DOHH2 (cell line): ENCODE results near the gene ELMOD2.

Experiments
- H3F3A ChIP-seq: fragments of 200-600 bp; sonication (generic), shearing (Covaris generic); 2 replicates; pipeline ENCODE4 v1.6.0; 2016; ENCODE audit warnings: antibody characterized with exemption, mild to moderate bottlenecking; ENCODE audit not compliant: control insufficient read depth, insufficient read depth
- H3K27ac ChIP-seq: fragments of 200-600 bp; sonication (generic); 2 replicates; pipeline ENCODE4 v1.5.1; 2014; ENCODE audit warnings: low read depth, mild to moderate bottlenecking, low read length, moderate library complexity
- H3K27me3 ChIP-seq: fragments of 200-600 bp; sonication (generic); 2 replicates; pipeline ENCODE4 v1.6.1; 2014; ENCODE audit warnings: mild to moderate bottlenecking, low read length, mixed read lengths; ENCODE audit not compliant: control insufficient read depth
- H3K36me3 ChIP-seq: fragments of 200-600 bp; sonication (generic); 2 replicates; pipeline ENCODE4 v1.6.1; 2014; ENCODE audit warnings: mild to moderate bottlenecking, low read length, moderate library complexity, mixed read lengths; ENCODE audit not compliant: control insufficient read depth
- H3K4me1 ChIP-seq: fragments of 200-600 bp; sonication (generic); 2 replicates; pipeline ENCODE4 v1.6.1; 2014; ENCODE audit warnings: mild to moderate bottlenecking, low read length, mixed read lengths; ENCODE audit not compliant: control insufficient read depth
- H3K4me2 ChIP-seq: fragments of 200-600 bp; sonication (generic); 2 replicates; pipeline ENCODE4 v1.6.0; 2014; ENCODE audit warnings: mild to moderate bottlenecking, low read length, moderate library complexity
- H3K4me3 ChIP-seq: fragments of 200-600 bp; sonication (generic); 2 replicates; pipeline ENCODE4 v1.5.1; 2014; ENCODE audit warnings: mild to moderate bottlenecking, low read length, mixed read lengths
- H3K79me2 ChIP-seq: fragments of 200-600 bp; sonication (generic); 2 replicates; pipeline ENCODE4 v1.6.1; 2014; ENCODE audit warnings: mild to moderate bottlenecking, low read length, mixed read lengths; ENCODE audit not compliant: control insufficient read depth
- H3K9me2 ChIP-seq: fragments of 200-600 bp; sonication (generic); replicated peaks from 2 replicates; pipeline ENCODE4 v1.6.1; 2014; ENCODE audit warnings: mild to moderate bottlenecking, low read length, mixed read lengths; ENCODE audit not compliant: control insufficient read depth
- H3K9me3 ChIP-seq: fragments of 200-600 bp; sonication (generic); 2 replicates; pipeline ENCODE4 v1.6.1; 2014; ENCODE audit warnings: antibody characterized with exemption, low read length, mixed read lengths; ENCODE audit not compliant: control insufficient read depth, insufficient read depth
- H4K20me1 ChIP-seq: fragments of 200-600 bp; sonication (generic); 2 replicates; pipeline ENCODE4 v1.6.0; 2014; ENCODE audit warnings: low read depth, mild to moderate bottlenecking, antibody characterized with exemption, low read length, moderate library complexity; ENCODE audit not compliant: control insufficient read depth, insufficient read depth
- CTCF ChIP-seq: fragments of 200-600 bp; sonication (generic); IDR thresholded peaks from one replicate; pipeline ENCODE4 v1.5.1; 2014; ENCODE audit warnings: antibody characterized with exemption, mild to moderate bottlenecking, low read depth, low read length; ENCODE audit not compliant: poor library complexity, severe bottlenecking
- EZH2phosphoT487 ChIP-seq: fragments of 200-600 bp; sonication (generic); IDR thresholded peaks from 2 replicates; pipeline ENCODE4 v1.6.1; 2017; ENCODE audit warnings: borderline replicate concordance, mild to moderate bottlenecking, antibody characterized with exemption, low read length, moderate library complexity, mixed read lengths

ELMOD2 gene

GRCh38 chr4:140533951-140534480 is 10.0 kb downstream of the ELMOD2 start:
- no peaks in the 10 kb centered on the region for H3K9me3 ChIP-seq
- no peaks in the 10 kb centered on the region for H3K36me3 ChIP-seq
- H3K4me2 ChIP-seq, result no peak overlapping the region
- H3K27me3 ChIP-seq, result no peaks in the 10 kb centered on the region
- H3K4me3 ChIP-seq, result no peak overlapping the region
- no peaks in the 10 kb centered on the region for H3K4me1 ChIP-seq
- no peaks in the 10 kb centered on the region for H4K20me1 ChIP-seq
- no peaks in the 10 kb centered on the region for H3K79me2 ChIP-seq
- no peak overlapping the region for H3K27ac ChIP-seq
- no peak for TF ChIP-seq EZH2phosphoT487
- no peaks in the 10 kb centered on the region for H3F3A ChIP-seq
- no peaks in the 10 kb centered on the region for H3K9me2 ChIP-seq

GRCh38 chr4:140556372-140557085 is 32.6 kb downstream of the ELMOD2 start:
- Histone ChIP-seq H3K79me2 (no peaks in the 10 kb centered on the region), H3K9me3 (no peaks in the 10 kb centered on the region), H3K4me2 (no peak overlapping the region; the same call in 1 of the 2 replicates), H3F3A (no peaks in the 10 kb centered on the region), H4K20me1 (no peaks in the 10 kb centered on the region), H3K27me3 (0 out of 2 replicates have a peak, but pooled peaks cover 3% of the 10 kb centered on the region), H3K27ac (no peak overlapping the region), H3K9me2 (no peaks in the 10 kb centered on the region), H3K4me1 (peaks cover 12% of the 10 kb centered on the region), H3K4me3 (no peak overlapping the region), H3K36me3 (no peaks in the 10 kb centered on the region)
- TF ChIP-seq EZH2phosphoT487 (no peak), CTCF (no peak)

GRCh38 chr4:140557831-140558435 is 34.0 kb downstream of the ELMOD2 start:
- Histone ChIP-seq H4K20me1 (no peaks in the 10 kb centered on the region), H3K4me1 (peaks cover 12% of the 10 kb centered on the region), H3K79me2 (no peaks in the 10 kb centered on the region), H3K27me3 (0 out of 2 replicates have a peak, but pooled peaks cover 3% of the 10 kb centered on the region), H3K4me2 (no peak overlapping the region), H3K36me3 (no peaks in the 10 kb centered on the region), H3K9me3 (no peaks in the 10 kb centered on the region), H3K9me2 (no peaks in the 10 kb centered on the region), H3K4me3 (no peak overlapping the region), H3K27ac (no peak overlapping the region), H3F3A (no peaks in the 10 kb centered on the region)
- TF ChIP-seq EZH2phosphoT487 (no peak), CTCF (no peak)

GRCh38 chr4:140559696-140560095 is 35.7 kb downstream of the ELMOD2 start:
- H3F3A ChIP-seq, result no peaks in the 10 kb centered on the region
- H3K4me3 ChIP-seq, result no peak overlapping the region
- H3K4me1 ChIP-seq, result peaks cover 12% of the 10 kb centered on the region
- no peaks in the 10 kb centered on the region for H4K20me1 ChIP-seq
- H3K27ac ChIP-seq, result no peak overlapping the region
- peaks cover 3% of the 10 kb centered on the region; the same call in 1 of the 2 replicates for H3K27me3 ChIP-seq
- no peaks in the 10 kb centered on the region for H3K36me3 ChIP-seq
- H3K9me2 ChIP-seq, result no peaks in the 10 kb centered on the region
- no peaks in the 10 kb centered on the region for H3K9me3 ChIP-seq
- no peak for TF ChIP-seq EZH2phosphoT487
- TF ChIP-seq CTCF, result no peak
- H3K4me2 ChIP-seq, result no peak overlapping the region
- no peaks in the 10 kb centered on the region for H3K79me2 ChIP-seq
